Muscle of leg (tissue), 11 donors: ENCODE measurements around the gene PRSS3. TPM values are rescaled to one million over a fixed set of nuclear protein-coding genes. Genes with fewer than 3 reads are reported as not detected.
"Not testable (repeated sequence)": the region's sequence is repeated elsewhere in the genome, so short reads cannot be mapped to it uniquely, and the experiment has no call there.

ENCODE experiments used
- DNase-seq: peaks from one replicate; pipeline ENCODE4 v3.0.0; 2013
- H3K27ac ChIP-seq: one replicate; pipeline ENCODE4 v1.5.1; 2013; ENCODE audit warnings: mild to moderate bottlenecking, low read length, control low read depth
- H3K27me3 ChIP-seq: one replicate; pipeline ENCODE4 v1.6.1; 2013; ENCODE audit warnings: low read length; ENCODE audit not compliant: control insufficient read depth, insufficient read depth
- H3K36me3 ChIP-seq: one replicate; pipeline ENCODE4 v1.6.1; 2013; ENCODE audit warnings: low read length; ENCODE audit not compliant: control insufficient read depth, insufficient read depth
- H3K4me1 ChIP-seq: one replicate; pipeline ENCODE4 v1.6.1; 2013; ENCODE audit warnings: low read length; ENCODE audit not compliant: control insufficient read depth, insufficient read depth
- H3K4me3 ChIP-seq: one replicate; pipeline ENCODE4 v1.5.1; 2013; ENCODE audit warnings: low read length, control low read depth
- H3K9me3 ChIP-seq: replicated peaks from 2 replicates; pipeline ENCODE4 v1.6.1; 2013; ENCODE audit warnings: low read depth, low read length; ENCODE audit not compliant: control insufficient read depth
- WGBS: methylation state at CpG from one replicate; pipeline ENCODE4 v1.1.5; 2013; ENCODE audit warnings: missing lambda C conversion rate; ENCODE audit not compliant: insufficient coverage; 5-methylcytosine and 5-hydroxymethylcytosine counted together
- polyA plus RNA-seq, 8 donors: library from polyadenylated mRNA; unstranded; fragments of 120-200 nt; gene quantifications; one replicate each; pipeline versions ENCODE4 v1.2.1 to v1.2.3, GENCODE V29; 2013; ENCODE audit warnings: inconsistent platforms in 1 of 8, low replicate concordance in 1 of 8; ENCODE audit not compliant: insufficient read length in 8 of 8, insufficient read depth in 1 of 8
- total RNA-seq: library from RNA; stranded (reverse); fragments of 120-200 nt; gene quantifications from one replicate; pipeline ENCODE4 v1.2.4, GENCODE V29; 2013

The PRSS3 gene
- total and polyA plus RNA-seq, 9 donors: 0.09 to 3.2 (median 0.37) TPM; not detected in 2

GRCh38 chr9:33816327-33817252 lies 21.2 kb downstream of the PRSS3 start, which contains the start of gene UBE2R2:
UBE2R2 (plus strand) TSS chr9:33817160; CDS start chr9:33817758, 598 bp downstream.
- H3K9me3 ChIP-seq: no peaks in the 10 kb centered on the region
- WGBS: 0% methylated on average over 35 of the region's 66 CpGs
- peaks cover 14% of the 10 kb centered on the region for H3K4me1 ChIP-seq
- DNase-seq: peak; percentile 95
- no peaks in the 10 kb centered on the region for H3K36me3 ChIP-seq
- H3K4me3 ChIP-seq: peak within 1 kb of the TSS; percentile 93
- no peaks in the 10 kb centered on the region for H3K27me3 ChIP-seq
- peak within 1 kb of the TSS; percentile 98 for H3K27ac ChIP-seq

GRCh38 chr9:33817327-33818166 lies 22.2 kb downstream of the PRSS3 start:
- H3K4me3 ChIP-seq: peak overlapping the region; percentile 93
- no peaks in the 10 kb centered on the region for H3K27me3 ChIP-seq
- H3K9me3 ChIP-seq: no peaks in the 10 kb centered on the region
- H3K36me3 ChIP-seq: no peaks in the 10 kb centered on the region
- H3K4me1 ChIP-seq: peaks cover 14% of the 10 kb centered on the region
- DNase-seq: peak; percentile 80
- H3K27ac ChIP-seq: peak overlapping the region; percentile 96
- WGBS: under 1% methylated on average over 36 of the region's 81 CpGs

GRCh38 chr9:33818167-33818846 lies 22.9 kb downstream of the PRSS3 start:
- H3K27me3 ChIP-seq: no peaks in the 10 kb centered on the region
- H3K27ac ChIP-seq: peak overlapping the region; percentile 96
- H3K4me1 ChIP-seq: peaks cover 14% of the 10 kb centered on the region
- H3K4me3 ChIP-seq: peak overlapping the region; percentile 93
- H3K9me3 ChIP-seq: no peaks in the 10 kb centered on the region
- peak; percentile 58 for DNase-seq
- no CpG with 5 or more reads among the region's 18 CpGs for WGBS
- H3K36me3 ChIP-seq: no peaks in the 10 kb centered on the region

DNA sequence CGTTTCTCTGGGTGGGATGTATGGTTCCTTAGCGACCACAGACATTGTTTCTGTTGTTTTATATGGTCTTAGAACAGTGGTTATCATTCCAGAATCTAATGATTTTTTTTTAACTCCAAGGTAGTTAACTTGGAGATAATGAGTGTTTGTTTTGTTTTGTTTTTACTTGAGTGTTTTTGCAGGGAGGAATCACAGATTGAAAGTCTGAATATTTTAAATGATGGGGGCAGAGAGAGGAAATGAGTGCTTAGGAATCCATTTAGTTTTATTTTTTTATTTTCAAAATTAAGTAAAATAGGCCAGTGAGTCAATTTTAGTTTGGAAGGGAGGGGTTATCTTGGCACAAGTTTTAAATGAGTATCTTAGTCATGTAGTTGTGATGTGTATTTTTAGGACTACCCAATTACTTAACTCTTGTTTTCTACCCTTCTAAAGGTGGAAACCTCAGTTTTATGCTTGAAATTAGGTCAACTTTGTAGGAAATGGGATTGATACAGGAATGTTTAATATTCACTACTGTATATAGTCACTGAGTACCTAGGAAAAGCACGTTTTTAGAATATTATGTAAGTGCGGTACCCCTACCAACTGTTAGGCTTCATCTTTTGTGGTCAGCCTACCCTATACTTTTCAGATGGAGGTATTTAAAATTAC lies 23.6 kb downstream of the PRSS3 start:
- no peaks in the 10 kb centered on the region for H3K27me3 ChIP-seq
- H3K9me3 ChIP-seq: no peaks in the 10 kb centered on the region
- DNase-seq: peak; percentile 29
- peaks cover 14% of the 10 kb centered on the region for H3K4me1 ChIP-seq
- H3K4me3 ChIP-seq: peak overlapping the region; percentile 93
- no CpG with 5 or more reads among the region's 4 CpGs for WGBS
- H3K27ac ChIP-seq: peak overlapping the region; percentile 96
- H3K36me3 ChIP-seq: no peaks in the 10 kb centered on the region

DNA sequence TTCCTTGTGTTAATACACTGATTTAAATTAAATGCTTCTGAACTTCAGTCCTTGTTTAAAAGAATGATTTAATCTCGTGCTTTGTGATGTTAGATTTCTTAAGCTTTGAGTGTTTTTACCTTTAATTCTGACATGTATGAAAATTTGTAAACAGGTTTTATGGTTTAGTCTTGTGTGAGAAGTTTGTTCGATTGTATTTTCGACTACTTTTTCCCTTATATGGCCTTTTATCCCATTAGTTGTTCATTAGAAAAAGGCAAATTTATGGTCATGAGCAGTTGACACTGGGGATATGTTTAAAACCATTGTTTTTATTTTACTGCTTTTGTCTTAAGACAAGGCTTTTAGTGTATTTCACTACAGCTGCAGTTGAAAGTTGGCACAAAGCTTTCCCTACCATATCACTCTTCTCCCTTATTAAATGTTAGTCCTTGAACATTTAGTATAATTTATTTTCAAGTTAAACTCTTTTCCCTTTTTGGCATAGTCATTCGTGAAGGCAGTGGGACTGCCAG lies 24.9 kb downstream of the PRSS3 start:
- no peaks in the 10 kb centered on the region for H3K36me3 ChIP-seq
- no peaks in the 10 kb centered on the region for H3K27me3 ChIP-seq
- WGBS: no CpG with 5 or more reads among the region's 4 CpGs
- peaks cover 8% of the 10 kb centered on the region for H3K4me1 ChIP-seq
- DNase-seq: no peak
- no peak overlapping the region for H3K4me3 ChIP-seq
- no peak overlapping the region for H3K27ac ChIP-seq
- H3K9me3 ChIP-seq: no peaks in the 10 kb centered on the region

- H3K9me3 ChIP-seq: no peaks in the 10 kb centered on the region
- H3K4me3 ChIP-seq: no peak overlapping the region
- H3K36me3 ChIP-seq: peaks cover 9% of the 10 kb centered on the region
- WGBS: no CpG with 5 or more reads among the region's 3 CpGs
- peaks cover 3% of the 10 kb centered on the region for H3K4me1 ChIP-seq
- no peak for DNase-seq
- no peaks in the 10 kb centered on the region for H3K27me3 ChIP-seq
- no peak overlapping the region for H3K27ac ChIP-seq
These were observed 28.4 kb downstream of the PRSS3 start for GRCh38 chr9:33823801-33824200.

DNA sequence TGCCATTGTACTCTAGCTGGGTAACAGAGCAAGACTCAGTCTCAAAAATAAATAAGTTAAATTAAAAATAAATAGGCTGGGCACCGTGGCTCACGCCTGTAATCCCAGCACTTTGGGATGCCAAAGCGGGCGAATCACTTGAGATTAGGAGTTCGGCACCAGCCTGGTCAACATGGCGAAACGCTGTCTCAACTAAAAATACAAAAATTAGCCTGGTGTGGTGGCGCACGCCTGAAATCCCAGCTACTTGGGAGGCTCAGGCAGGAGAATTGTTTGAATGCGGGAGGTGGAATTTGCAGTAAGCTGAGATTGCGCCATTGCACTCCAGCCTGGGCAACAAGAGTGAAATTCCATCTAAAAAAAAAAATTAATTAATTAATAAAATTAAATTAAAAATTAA lies 31.9 kb downstream of the PRSS3 start:
- not testable (repeated sequence) for H3K27ac ChIP-seq, H3K27me3 ChIP-seq, DNase-seq, H3K9me3 ChIP-seq, H3K4me1 ChIP-seq, H3K4me3 ChIP-seq
- 98% methylated on average over 5 of the region's 11 CpGs for WGBS
- H3K36me3 ChIP-seq: peaks cover 11% of the 10 kb centered on the region

- 80% methylated on average over 1 of the region's 17 CpGs for WGBS
These were observed 34.4 kb downstream of the PRSS3 start for GRCh38 chr9:33829641-33830230.

GRCh38 chr9:33835625-33836260 lies 40.4 kb downstream of the PRSS3 start:
- DNase-seq: no peak
- Histone ChIP-seq H3K27me3 (no peaks in the 10 kb centered on the region), H3K4me3 (no peak overlapping the region), H3K4me1 (no peaks in the 10 kb centered on the region), H3K36me3 (peaks cover 2% of the 10 kb centered on the region), H3K27ac (no peak overlapping the region), H3K9me3 (no peaks in the 10 kb centered on the region)
- WGBS: 75% methylated on average over 5 of the region's 11 CpGs

More at GRCh38 chr9:33829641-33830230, 34.4 kb downstream of the PRSS3 start:
- not testable (repeated sequence) for DNase-seq, H3K27ac ChIP-seq, H3K27me3 ChIP-seq, H3K4me1 ChIP-seq, H3K9me3 ChIP-seq, H3K4me3 ChIP-seq
- peaks cover 11% of the 10 kb centered on the region for H3K36me3 ChIP-seq
